Calu3 (cell line): ENCODE results near the gene VCL. TPM values are rescaled to one million over a fixed set of nuclear protein-coding genes. Genes with fewer than 3 reads are reported as not detected.

ENCODE experiments used
- BruUV-seq: library from RNA; stranded (reverse); fragments of 400-500 nt; replicated peaks from 2 replicates; lab custom pipeline; 2021; lab: Mats Ljungman, UMichigan
- CTCF ChIA-PET: fragments of 300-600 bp; sonication (Branson Sonifier 250); formaldehyde crosslinking; loops from one replicate; lab custom pipeline; 2022; ENCODE audit warnings: antibody characterized with exemption; lab: Charles Lee
- DNase-seq: peaks from one replicate; pipeline ENCODE4 v3.0.0; 2022
- H3K27ac Mint-ChIP-seq: one replicate; pipeline ENCODE4 v1.8.0; 2022; ENCODE audit warnings: mixed read lengths; ENCODE audit not compliant: unreplicated experiment
- H3K27me3 Mint-ChIP-seq: one replicate; pipeline ENCODE4 v1.8.0; 2022; ENCODE audit warnings: mixed read lengths; ENCODE audit not compliant: unreplicated experiment
- H3K36me3 Mint-ChIP-seq: one replicate; pipeline ENCODE4 v1.8.0; 2022; ENCODE audit warnings: mild to moderate bottlenecking, moderate library complexity, mixed read lengths; ENCODE audit not compliant: insufficient read depth, unreplicated experiment
- H3K4me1 Mint-ChIP-seq: one replicate; pipeline ENCODE4 v1.8.0; 2022; ENCODE audit warnings: mild to moderate bottlenecking, low read depth, mixed read lengths; ENCODE audit not compliant: unreplicated experiment
- H3K4me3 Mint-ChIP-seq: one replicate; pipeline ENCODE4 v1.8.0; 2022; ENCODE audit warnings: mild to moderate bottlenecking, low read depth, moderate library complexity, mixed read lengths; ENCODE audit not compliant: unreplicated experiment
- H3K9me3 Mint-ChIP-seq: one replicate; pipeline ENCODE4 v1.8.0; 2022; ENCODE audit warnings: low read depth, mixed read lengths; ENCODE audit not compliant: unreplicated experiment
- CTCF ChIP-seq: fragments of 200-600 bp; IDR thresholded peaks from one replicate; pipeline ENCODE4 v1.8.0; 2022; ENCODE audit warnings: antibody characterized with exemption; ENCODE audit not compliant: unreplicated experiment
- intact Hi-C: fragments of 100-400 bp; cut with micrococcal nuclease; formaldehyde crosslinking; loops from one replicate; pipeline ENCODE4 v1.10.0; 2022; ENCODE audit not compliant: unreplicated experiment
- total RNA-seq: library from RNA; stranded (reverse); gene quantifications from 2 replicates; pipeline ENCODE4 v1.2.3, GENCODE V29; 2022

VCL gene
- total RNA-seq, 1 experiment from 2014 or later, result 237 TPM

GRCh38 chr10:73969224-73969841 is 28.6 kb upstream of the VCL start:
- H3K9me3 Mint-ChIP-seq, result no peaks in the 10 kb centered on the region
- H3K4me3 Mint-ChIP-seq, result no peak overlapping the region
- H3K27me3 Mint-ChIP-seq, result no peaks in the 10 kb centered on the region
- intact Hi-C loops, result no loop called here
- peaks cover 9% of the 10 kb centered on the region for H3K36me3 Mint-ChIP-seq
- DNase-seq, result no peak
- no peak overlapping the region for H3K27ac Mint-ChIP-seq
- peaks cover 16% of the 10 kb centered on the region for H3K4me1 Mint-ChIP-seq
- no peak for TF ChIP-seq CTCF
- no TSS peak for BruUV-seq
- CTCF ChIA-PET, result interaction anchor here (0.6 kb wide), 1 partner anchor 192 kb away, joined by 3 read pairs; no protein-coding TSS in a partner anchor

- Mint-ChIP-seq H3K27me3 (no peaks in the 10 kb centered on the region), H3K9me3 (no peaks in the 10 kb centered on the region), H3K4me3 (no peak overlapping the region), H3K27ac (no peak overlapping the region), H3K36me3 (peaks cover 8% of the 10 kb centered on the region), H3K4me1 (peaks cover 12% of the 10 kb centered on the region)
- DNase-seq, result no peak
- no TSS peak for BruUV-seq
- intact Hi-C loops, result no loop called here
- CTCF ChIA-PET, result no interaction called here
- no peak for TF ChIP-seq CTCF
These were observed 27.1 kb upstream of the VCL start for GRCh38 chr10:73970845-73971244.

DNA sequence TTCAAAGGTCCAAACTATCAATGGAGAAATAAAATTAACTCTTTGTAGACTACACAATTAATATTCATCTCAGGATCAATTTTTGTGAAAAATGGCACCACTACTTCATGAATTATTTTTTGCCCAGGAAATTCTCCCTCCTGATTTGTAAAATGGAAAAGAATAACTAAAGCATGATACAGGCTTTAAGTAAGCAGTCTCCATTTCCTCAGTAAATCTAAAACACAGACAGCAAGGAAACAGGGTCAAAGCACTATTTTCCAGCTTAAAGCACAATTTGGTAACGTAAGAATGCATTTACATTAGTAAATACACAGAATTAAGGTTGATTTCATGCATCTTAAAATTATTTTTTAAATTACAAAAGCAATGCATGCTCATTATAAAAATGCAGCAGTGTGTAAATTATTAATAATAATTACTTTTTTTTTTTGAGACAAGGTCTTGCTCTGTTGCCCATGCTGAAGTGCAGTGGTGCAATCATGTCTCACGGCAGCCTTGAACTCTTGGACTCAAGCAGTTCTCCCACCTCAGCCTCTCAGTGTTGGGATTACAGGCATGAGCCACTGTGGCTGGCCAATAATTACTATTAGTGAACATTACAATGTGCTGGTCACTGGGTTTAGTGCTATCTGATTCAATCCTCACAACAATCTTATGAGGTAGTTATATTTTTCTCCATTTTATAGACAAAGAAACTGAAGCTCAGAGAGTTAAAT is 26.1 kb upstream of the VCL start:
- no peak for TF ChIP-seq CTCF
- Mint-ChIP-seq H3K27me3 (no peaks in the 10 kb centered on the region), H3K36me3 (no peaks in the 10 kb centered on the region), H3K9me3 (no peaks in the 10 kb centered on the region), H3K4me1 (peaks cover 3% of the 10 kb centered on the region), H3K4me3 (no peak overlapping the region), H3K27ac (no peak overlapping the region)
- CTCF ChIA-PET, result interaction anchor here (0.7 kb wide), 1 partner anchor 110 kb away, joined by 3 read pairs; no protein-coding TSS in a partner anchor
- DNase-seq, result no peak
- BruUV-seq, result no TSS peak
- intact Hi-C loops, result no loop called here

- intact Hi-C loops, result no loop called here
- no peak for DNase-seq
- no peak for TF ChIP-seq CTCF
- CTCF ChIA-PET, result no interaction called here
- no peaks in the 10 kb centered on the region for H3K27me3 Mint-ChIP-seq
- H3K4me3 Mint-ChIP-seq, result no peak overlapping the region
- no TSS peak for BruUV-seq
- H3K4me1 Mint-ChIP-seq, result no peaks in the 10 kb centered on the region
- no peaks in the 10 kb centered on the region for H3K36me3 Mint-ChIP-seq
- H3K9me3 Mint-ChIP-seq, result no peaks in the 10 kb centered on the region
- no peak overlapping the region for H3K27ac Mint-ChIP-seq
These were observed 24.5 kb upstream of the VCL start for GRCh38 chr10:73973427-73973826.
